ENCODE results near the gene WDR45. TPM values are rescaled to one million over a fixed set of nuclear protein-coding genes. Genes with fewer than 3 reads are reported as not detected.

WDR45 gene
- total and polyA plus RNA-seq, 2 of the 13 experiments (the other 11 are each of a cell fraction or from before 2014, with no cell fraction given), result 16.4 to 65.5 TPM

DNA sequence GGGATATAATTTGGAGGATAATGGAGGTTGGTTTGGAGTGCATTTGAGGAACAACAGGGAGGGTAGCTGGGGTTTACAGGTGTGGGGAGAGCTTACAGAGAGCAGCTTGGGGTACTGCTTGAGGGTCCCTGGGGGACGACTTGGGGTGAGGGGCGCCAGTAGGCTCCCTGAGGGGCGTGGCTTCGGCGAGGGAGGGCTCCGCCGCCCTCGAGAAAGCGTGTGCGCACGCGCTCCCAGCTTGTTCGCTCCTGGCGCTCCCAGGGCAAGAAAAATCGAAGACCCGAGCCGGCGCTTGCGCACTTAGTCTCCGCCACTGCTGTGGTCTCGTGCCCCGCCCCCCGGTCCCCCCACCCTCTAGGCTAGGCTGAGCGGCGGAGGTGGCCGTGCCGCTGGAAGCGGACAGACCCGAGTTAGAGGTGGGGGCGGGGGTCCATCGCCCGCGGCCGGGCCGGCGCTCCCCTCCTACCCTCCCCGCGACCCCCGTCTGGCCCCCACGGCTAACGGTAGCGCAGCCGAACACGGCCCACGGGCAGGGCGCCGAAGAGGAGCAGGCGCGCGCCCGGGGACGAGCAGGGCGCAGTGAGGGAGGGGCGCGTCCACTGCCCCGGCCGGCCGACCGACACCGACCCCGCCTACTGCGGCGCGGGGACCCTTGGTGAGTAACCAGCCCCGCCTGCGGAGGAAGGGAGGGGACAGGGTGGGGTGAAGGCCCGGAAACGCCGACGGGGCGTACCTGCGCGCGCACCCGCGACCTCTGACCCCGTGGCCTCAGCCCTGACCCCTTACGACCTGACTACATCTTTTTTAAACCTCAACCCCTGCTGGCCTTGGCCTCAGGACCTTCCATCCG lies 26.2 kb downstream of the WDR45 start (continued):
- TF ChIP-seq, protein P1, sequence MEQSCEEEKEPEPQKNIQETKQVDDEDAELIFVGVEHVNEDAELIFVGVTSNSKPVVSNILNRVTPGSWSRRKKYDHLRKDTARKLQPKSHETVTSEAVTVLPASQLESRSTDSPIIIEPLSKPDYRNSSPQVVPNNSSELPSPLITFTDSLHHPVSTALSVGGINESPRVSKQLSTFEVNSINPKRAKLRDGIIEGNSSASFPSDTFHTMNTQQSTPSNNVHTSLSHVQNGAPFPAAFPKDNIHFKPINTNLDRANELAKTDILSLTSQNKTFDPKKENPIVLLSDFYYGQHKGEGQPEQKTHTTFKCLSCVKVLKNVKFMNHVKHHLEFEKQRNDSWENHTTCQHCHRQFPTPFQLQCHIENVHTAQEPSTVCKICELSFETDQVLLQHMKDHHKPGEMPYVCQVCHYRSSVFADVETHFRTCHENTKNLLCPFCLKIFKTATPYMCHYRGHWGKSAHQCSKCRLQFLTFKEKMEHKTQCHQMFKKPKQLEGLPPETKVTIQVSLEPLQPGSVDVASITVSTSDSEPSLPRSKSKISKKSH (CRISPR knock-in tag; IDR thresholded peaks at IDR 0.05; ENCODE audit: borderline replicate concordance), result no peak
- TF ChIP-seq NFE2L1 (CRISPR knock-in tag; IDR thresholded peaks at IDR 0.05; ENCODE audit: borderline replicate concordance), result no peak
- no peak for TF ChIP-seq ZZZ3 (CRISPR knock-in tag; IDR thresholded peaks at IDR 0.05; ENCODE audit: borderline replicate concordance)
- TF ChIP-seq ZNF510 (CRISPR knock-in tag; IDR thresholded peaks at IDR 0.05; ENCODE audit: low read depth), result no peak
- TF ChIP-seq, protein P2, sequence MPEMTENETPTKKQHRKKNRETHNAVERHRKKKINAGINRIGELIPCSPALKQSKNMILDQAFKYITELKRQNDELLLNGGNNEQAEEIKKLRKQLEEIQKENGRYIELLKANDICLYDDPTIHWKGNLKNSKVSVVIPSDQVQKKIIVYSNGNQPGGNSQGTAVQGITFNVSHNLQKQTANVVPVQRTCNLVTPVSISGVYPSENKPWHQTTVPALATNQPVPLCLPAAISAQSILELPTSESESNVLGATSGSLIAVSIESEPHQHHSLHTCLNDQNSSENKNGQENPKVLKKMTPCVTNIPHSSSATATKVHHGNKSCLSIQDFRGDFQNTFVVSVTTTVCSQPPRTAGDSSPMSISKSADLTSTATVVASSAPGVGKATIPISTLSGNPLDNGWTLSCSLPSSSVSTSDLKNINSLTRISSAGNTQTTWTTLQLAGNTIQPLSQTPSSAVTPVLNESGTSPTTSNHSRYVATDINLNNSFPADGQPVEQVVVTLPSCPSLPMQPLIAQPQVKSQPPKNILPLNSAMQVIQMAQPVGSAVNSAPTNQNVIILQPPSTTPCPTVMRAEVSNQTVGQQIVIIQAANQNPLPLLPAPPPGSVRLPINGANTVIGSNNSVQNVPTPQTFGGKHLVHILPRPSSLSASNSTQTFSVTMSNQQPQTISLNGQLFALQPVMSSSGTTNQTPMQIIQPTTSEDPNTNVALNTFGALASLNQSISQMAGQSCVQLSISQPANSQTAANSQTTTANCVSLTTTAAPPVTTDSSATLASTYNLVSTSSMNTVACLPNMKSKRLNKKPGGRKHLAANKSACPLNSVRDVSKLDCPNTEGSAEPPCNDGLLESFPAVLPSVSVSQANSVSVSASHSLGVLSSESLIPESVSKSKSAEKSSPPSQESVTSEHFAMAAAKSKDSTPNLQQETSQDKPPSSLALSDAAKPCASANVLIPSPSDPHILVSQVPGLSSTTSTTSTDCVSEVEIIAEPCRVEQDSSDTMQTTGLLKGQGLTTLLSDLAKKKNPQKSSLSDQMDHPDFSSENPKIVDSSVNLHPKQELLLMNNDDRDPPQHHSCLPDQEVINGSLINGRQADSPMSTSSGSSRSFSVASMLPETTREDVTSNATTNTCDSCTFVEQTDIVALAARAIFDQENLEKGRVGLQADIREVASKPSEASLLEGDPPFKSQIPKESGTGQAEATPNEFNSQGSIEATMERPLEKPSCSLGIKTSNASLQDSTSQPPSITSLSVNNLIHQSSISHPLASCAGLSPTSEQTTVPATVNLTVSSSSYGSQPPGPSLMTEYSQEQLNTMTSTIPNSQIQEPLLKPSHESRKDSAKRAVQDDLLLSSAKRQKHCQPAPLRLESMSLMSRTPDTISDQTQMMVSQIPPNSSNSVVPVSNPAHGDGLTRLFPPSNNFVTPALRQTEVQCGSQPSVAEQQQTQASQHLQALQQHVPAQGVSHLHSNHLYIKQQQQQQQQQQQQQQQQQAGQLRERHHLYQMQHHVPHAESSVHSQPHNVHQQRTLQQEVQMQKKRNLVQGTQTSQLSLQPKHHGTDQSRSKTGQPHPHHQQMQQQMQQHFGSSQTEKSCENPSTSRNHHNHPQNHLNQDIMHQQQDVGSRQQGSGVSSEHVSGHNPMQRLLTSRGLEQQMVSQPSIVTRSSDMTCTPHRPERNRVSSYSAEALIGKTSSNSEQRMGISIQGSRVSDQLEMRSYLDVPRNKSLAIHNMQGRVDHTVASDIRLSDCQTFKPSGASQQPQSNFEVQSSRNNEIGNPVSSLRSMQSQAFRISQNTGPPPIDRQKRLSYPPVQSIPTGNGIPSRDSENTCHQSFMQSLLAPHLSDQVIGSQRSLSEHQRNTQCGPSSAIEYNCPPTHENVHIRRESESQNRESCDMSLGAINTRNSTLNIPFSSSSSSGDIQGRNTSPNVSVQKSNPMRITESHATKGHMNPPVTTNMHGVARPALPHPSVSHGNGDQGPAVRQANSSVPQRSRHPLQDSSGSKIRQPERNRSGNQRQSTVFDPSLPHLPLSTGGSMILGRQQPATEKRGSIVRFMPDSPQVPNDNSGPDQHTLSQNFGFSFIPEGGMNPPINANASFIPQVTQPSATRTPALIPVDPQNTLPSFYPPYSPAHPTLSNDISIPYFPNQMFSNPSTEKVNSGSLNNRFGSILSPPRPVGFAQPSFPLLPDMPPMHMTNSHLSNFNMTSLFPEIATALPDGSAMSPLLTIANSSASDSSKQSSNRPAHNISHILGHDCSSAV (CRISPR knock-in tag; IDR thresholded peaks at IDR 0.05; ENCODE audit: borderline replicate concordance), result no peak
- 0 out of 2 replicates have a peak, but pooled peaks have one; percentile 26 for TF ChIP-seq ISL2 (CRISPR knock-in tag; IDR thresholded peaks at IDR 0.05)
- TF ChIP-seq, protein P3, sequence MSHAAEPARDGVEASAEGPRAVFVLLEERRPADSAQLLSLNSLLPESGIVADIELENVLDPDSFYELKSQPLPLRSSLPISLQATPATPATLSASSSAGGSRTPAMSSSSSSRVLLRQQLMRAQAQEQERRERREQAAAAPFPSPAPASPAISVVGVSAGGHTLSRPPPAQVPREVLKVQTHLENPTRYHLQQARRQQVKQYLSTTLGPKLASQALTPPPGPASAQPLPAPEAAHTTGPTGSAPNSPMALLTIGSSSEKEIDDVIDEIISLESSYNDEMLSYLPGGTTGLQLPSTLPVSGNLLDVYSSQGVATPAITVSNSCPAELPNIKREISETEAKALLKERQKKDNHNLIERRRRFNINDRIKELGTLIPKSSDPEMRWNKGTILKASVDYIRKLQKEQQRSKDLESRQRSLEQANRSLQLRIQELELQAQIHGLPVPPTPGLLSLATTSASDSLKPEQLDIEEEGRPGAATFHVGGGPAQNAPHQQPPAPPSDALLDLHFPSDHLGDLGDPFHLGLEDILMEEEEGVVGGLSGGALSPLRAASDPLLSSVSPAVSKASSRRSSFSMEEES (CRISPR knock-in tag; IDR thresholded peaks at IDR 0.05), result no peak
- TF ChIP-seq ZNF136 (CRISPR knock-in tag; IDR thresholded peaks at IDR 0.05; ENCODE audit: low read depth), result no peak
- no peak for TF ChIP-seq EEA1 (CRISPR knock-in tag; IDR thresholded peaks at IDR 0.05; ENCODE audit: borderline replicate concordance)
- TF ChIP-seq ZNF768 (CRISPR knock-in tag; IDR thresholded peaks at IDR 0.05), result no peak
- 0 out of 2 replicates have a peak, but pooled peaks have one; percentile 44 for TF ChIP-seq ARNT2 (CRISPR knock-in tag; IDR thresholded peaks at IDR 0.05; ENCODE audit: low read depth)
- no peak for TF ChIP-seq ZNF10 (CRISPR knock-in tag; IDR thresholded peaks at IDR 0.05; ENCODE audit: borderline replicate concordance, low read depth)
- peak; percentile 44 for TF ChIP-seq AGO2 (optimal IDR thresholded peaks at IDR 0.05; ENCODE audit: low read depth, low read length)
- TF ChIP-seq REXO4 (CRISPR knock-in tag; IDR thresholded peaks at IDR 0.05; ENCODE audit: borderline replicate concordance), result no peak
- no peak for TF ChIP-seq CBFB (CRISPR knock-in tag; IDR thresholded peaks at IDR 0.05)
- no peak for TF ChIP-seq ZNF350 (CRISPR knock-in tag; IDR thresholded peaks at IDR 0.05; ENCODE audit: borderline replicate concordance, low read depth)
- no peak for TF ChIP-seq PRPF4 (IDR thresholded peaks at IDR 0.05; ENCODE audit: low read depth, low read length, poor library complexity, severe bottlenecking)
